ENCODE results near the gene CSAD.

CSAD gene

GRCh38 chr12:53147181-53147580 lies 33.5 kb downstream of the CSAD start (continued):
- TF ChIP-seq POU6F1 (CRISPR knock-in tag; IDR thresholded peaks at IDR 0.05; ENCODE audit: borderline replicate concordance, low read depth) (no peak), CSDC2 (CRISPR knock-in tag; IDR thresholded peaks at IDR 0.05) (no peak), ZNF70 (CRISPR knock-in tag; IDR thresholded peaks at IDR 0.05) (no peak)

GRCh38 chr12:53145383-53146260 lies 35.1 kb downstream of the CSAD start:
- ATAC-seq = no peak
- TF ChIP-seq BACH2 (CRISPR knock-in tag; IDR thresholded peaks at IDR 0.05; ENCODE audit: borderline replicate concordance) (no peak), ISL1 (CRISPR knock-in tag; IDR thresholded peaks at IDR 0.05) (no peak), RARB (CRISPR knock-in tag; IDR thresholded peaks at IDR 0.05) (no peak), TOX (CRISPR knock-in tag; IDR thresholded peaks at IDR 0.05; ENCODE audit: borderline replicate concordance) (no peak), POU6F1 (CRISPR knock-in tag; IDR thresholded peaks at IDR 0.05; ENCODE audit: borderline replicate concordance, low read depth) (no peak), PATZ1 (CRISPR knock-in tag; IDR thresholded peaks at IDR 0.05; ENCODE audit: borderline replicate concordance) (no peak), ZNF8 (CRISPR knock-in tag; IDR thresholded peaks at IDR 0.05) (no peak), ZFP30 (CRISPR knock-in tag; IDR thresholded peaks at IDR 0.05) (no peak), ZNF565 (CRISPR knock-in tag; conservative IDR thresholded peaks at IDR 0.05; ENCODE audit: low read depth) (no peak), CREB5 (CRISPR knock-in tag; IDR thresholded peaks at IDR 0.05; ENCODE audit: low read depth) (no peak), SNAI2 (CRISPR knock-in tag; IDR thresholded peaks at IDR 0.05) (no peak), OSR1 (CRISPR knock-in tag; IDR thresholded peaks at IDR 0.05) (no peak), GLIS3 (CRISPR knock-in tag; IDR thresholded peaks at IDR 0.05) (no peak), ZFP3 (CRISPR knock-in tag; IDR thresholded peaks at IDR 0.05) (no peak), ZC3H10 (CRISPR knock-in tag; IDR thresholded peaks at IDR 0.05) (no peak)

- TF ChIP-seq ISL1 (CRISPR knock-in tag; IDR thresholded peaks at IDR 0.05) = no peak
- TF ChIP-seq ZFP30 (CRISPR knock-in tag; IDR thresholded peaks at IDR 0.05) = no peak
- no peak for TF ChIP-seq PPARA (CRISPR knock-in tag; IDR thresholded peaks at IDR 0.05; ENCODE audit: borderline replicate concordance)
- TF ChIP-seq ZC3H10 (CRISPR knock-in tag; IDR thresholded peaks at IDR 0.05) = no peak
- TF ChIP-seq TSHZ2 (CRISPR knock-in tag; IDR thresholded peaks at IDR 0.05) = no peak
- no peak for TF ChIP-seq ESRRG (CRISPR knock-in tag; IDR thresholded peaks at IDR 0.05)
- no peak for TF ChIP-seq CSRNP3 (CRISPR knock-in tag; IDR thresholded peaks at IDR 0.05)
- TF ChIP-seq GLIS3 (CRISPR knock-in tag; IDR thresholded peaks at IDR 0.05) = no peak
- no peak for TF ChIP-seq TOX (CRISPR knock-in tag; IDR thresholded peaks at IDR 0.05; ENCODE audit: borderline replicate concordance)
- no peak for TF ChIP-seq CSDC2 (CRISPR knock-in tag; IDR thresholded peaks at IDR 0.05)
- no peak for TF ChIP-seq ZNF70 (CRISPR knock-in tag; IDR thresholded peaks at IDR 0.05)
- no peak for ATAC-seq
These were observed 37.4 kb downstream of the CSAD start for GRCh38 chr12:53143355-53143754.

Measured in SK-N-SH treated with all-trans-retinoic acid at 6 μM for 48 hours (cell line).